Liver (tissue), 3 donors: ENCODE measurements around the gene SERPINA3.
A peak's percentile ranks its signal among the peaks of the same experiment; 100 is the strongest.

ENCODE experiments used
- CTCF ChIP-seq: fragments of 150-350 bp; IDR thresholded peaks from 2 replicates; pipeline ENCODE4 v1.5.1; 2017; ENCODE audit warnings: improper control_type of control experiment, low read depth, low read length; ENCODE audit not compliant: missing input control
- REST ChIP-seq: IDR thresholded peaks from 2 replicates; pipeline ENCODE4 v1.6.1; 2016; ENCODE audit warnings: antibody characterized with exemption, mild to moderate bottlenecking
- TAF1 ChIP-seq: conservative IDR thresholded peaks from 2 replicates; pipeline ENCODE4 v1.6.1; 2016; ENCODE audit warnings: antibody characterized with exemption, mild to moderate bottlenecking
- ZBTB33 ChIP-seq: IDR thresholded peaks from 2 replicates; pipeline ENCODE4 v1.6.1; 2016; ENCODE audit warnings: antibody characterized with exemption
- donor health status: healthy.
- donor health status: healthy.

- peak; percentile 30 for TF ChIP-seq CTCF
- peak; percentile 62 for TF ChIP-seq ZBTB33
- peak; percentile 18 for TF ChIP-seq REST
- no peak for TF ChIP-seq TAF1
Observed at GRCh38 chr14:94636744-94637412, 24.7 kb downstream of the SERPINA3 start.
